GM21825 (cell line): ENCODE measurements around the gene MTURN.

Source experiments
- ATAC-seq: cut with Tn5 transposase; IDR thresholded peaks from one replicate; pipeline ENCODE4 v1.9.1; 2021; ENCODE audit warnings: mild to moderate bottlenecking, moderate library complexity; ENCODE audit not compliant: unreplicated experiment

Gene MTURN

DNA sequence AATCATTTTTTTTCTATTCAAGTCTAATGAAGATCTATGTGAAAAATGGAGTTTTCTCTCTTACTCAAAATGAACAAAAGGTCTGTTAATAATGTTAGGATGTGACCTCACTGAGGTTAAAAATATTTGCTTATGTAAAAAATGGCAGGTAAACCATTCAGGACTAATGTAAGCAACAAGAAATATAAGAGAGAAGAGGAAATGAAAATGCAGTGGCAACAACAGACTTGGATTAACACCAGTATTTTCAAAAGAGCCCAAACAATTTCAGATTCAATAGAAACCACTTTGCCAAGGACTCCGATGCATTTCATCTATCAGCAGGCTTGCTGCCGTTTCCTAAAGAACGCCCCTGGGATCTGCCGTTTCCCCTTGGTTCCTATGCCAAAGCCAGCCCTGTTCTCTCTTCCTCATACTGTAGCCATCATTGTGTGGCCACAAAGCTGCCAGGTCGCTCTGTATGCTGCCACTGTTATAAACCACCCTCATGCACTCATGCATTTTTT is 66.4 kb downstream of the MTURN start:
- peak; percentile 78 for ATAC-seq

GRCh38 chr7:30201921-30202320 is 67.1 kb downstream of the MTURN start:
- ATAC-seq: peak; percentile 14

GRCh38 chr7:30202671-30203070 is 67.9 kb downstream of the MTURN start:
- ATAC-seq: no peak

DNA sequence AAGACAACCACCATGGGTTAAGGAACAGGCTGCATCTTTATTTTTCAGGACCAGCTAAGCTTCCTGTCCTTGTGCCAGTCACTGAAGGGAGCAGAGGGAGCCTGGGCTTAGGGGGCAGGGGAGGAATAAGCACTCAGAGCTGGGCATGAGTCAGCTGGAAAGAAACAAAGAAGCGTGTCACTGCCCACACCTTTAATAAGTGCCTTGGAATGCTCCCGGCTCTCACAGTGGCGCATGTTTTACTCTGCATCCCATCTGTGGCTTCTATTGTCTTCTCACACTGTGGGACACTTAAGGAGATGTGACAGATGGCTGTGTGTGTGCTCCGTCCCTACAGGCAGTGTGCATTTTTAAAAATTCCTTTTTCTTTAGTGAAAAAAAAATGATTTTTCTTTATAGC is 71.7 kb downstream of the MTURN start:
- ATAC-seq: no peak

GRCh38 chr7:30206942-30207341 is 72.2 kb downstream of the MTURN start:
- no peak for ATAC-seq

DNA sequence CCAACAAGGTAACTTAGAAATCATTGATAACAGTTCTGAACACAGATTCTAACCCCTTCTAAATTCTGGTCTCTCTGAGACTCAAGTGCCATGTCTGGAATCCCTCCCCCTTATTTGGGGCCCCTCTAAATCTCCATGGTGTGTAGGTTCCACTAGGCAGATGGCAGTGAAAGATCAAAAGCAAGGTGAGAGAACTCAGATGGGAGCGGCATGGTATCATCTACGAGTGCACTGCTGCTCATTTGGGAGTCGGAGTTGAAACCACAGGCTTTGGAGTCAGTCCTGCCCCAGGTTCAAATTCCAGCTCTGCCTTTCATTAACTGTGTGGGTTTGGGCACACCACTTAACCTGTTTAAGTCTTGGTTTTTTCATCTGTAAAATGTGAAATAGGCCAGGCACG is 72.6 kb downstream of the MTURN start:
- no peak for ATAC-seq

DNA sequence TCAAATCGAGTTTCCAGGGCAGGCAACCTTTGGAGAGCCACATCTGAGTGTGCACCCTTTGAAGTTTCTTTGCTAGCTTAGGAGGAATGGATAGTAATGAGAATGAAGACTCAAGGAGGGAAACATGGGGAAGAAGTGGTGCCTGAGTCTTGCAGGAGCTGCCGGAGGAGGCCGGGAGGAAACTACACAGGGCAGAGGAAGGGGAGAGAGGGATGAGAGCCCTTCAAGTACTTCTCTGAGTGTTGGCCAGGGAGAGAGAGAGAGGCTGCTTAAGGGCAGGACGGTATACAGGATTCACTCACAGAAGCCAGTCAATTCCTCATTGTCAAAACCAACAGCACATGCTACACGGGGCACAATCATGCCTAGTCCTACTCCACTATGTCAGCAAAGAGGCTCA is 75.2 kb downstream of the MTURN start:
- ATAC-seq: no peak
